GM12878 (cell line): ENCODE data around the gene C1orf185. TPM values are rescaled to one million over a fixed set of nuclear protein-coding genes. Genes with fewer than 3 reads are reported as not detected.

Source experiments
- ATAC-seq: fragments of 200-7000 bp; cut with Tn5 transposase; 3 replicates; pipeline ENCODE4 v1.9.1; 2020; ENCODE audit warnings: mild to moderate bottlenecking, moderate library complexity
- BruUV-seq: library from RNA; stranded (reverse); fragments of 400-500 nt; replicated peaks from 2 replicates; lab custom pipeline; 2021; lab: Mats Ljungman, UMichigan
- CTCF ChIA-PET: fragments of 300-600 bp; sonication (Branson Sonifier 250); formaldehyde crosslinking; extraction: SDS; loops from one replicate; lab custom pipeline; 2021; ENCODE audit warnings: inconsistent platforms; lab: Yijun Ruan, JAX
- POLR2A ChIA-PET: fragments of 350-600 bp; formaldehyde crosslinking; extraction: SDS; loops from one replicate; lab custom pipeline; 2021; ENCODE audit warnings: inconsistent platforms; lab: Charles Lee
- RAD21 ChIA-PET: fragments of 300-600 bp; sonication (Branson Sonifier 250); formaldehyde crosslinking; loops from one replicate; lab custom pipeline; 2023; ENCODE audit warnings: antibody characterized with exemption; ENCODE audit not compliant: unreplicated experiment; lab: Charles Lee
- SMC1A ChIA-PET: fragments of 300-600 bp; sonication (Branson Sonifier 250); formaldehyde crosslinking; loops from one replicate; lab custom pipeline; 2023; ENCODE audit not compliant: unreplicated experiment, uncharacterized antibody; lab: Charles Lee
- DNase-seq: peaks from one replicate; pipeline ENCODE4 v3.0.0-alpha.2; 2011; ENCODE audit warnings: low read depth, low spot score
- FAIRE-seq: peaks from 3 replicates; lab custom pipeline; 2011; peaks lifted over from hg19 to GRCh38; lab: Jason Lieb, UNC
- H2AFZ ChIP-seq: 2 replicates; pipeline ENCODE4 v1.6.0; 2011; ENCODE audit warnings: low read depth, low read length, control low read depth; ENCODE audit not compliant: control insufficient read depth
- H3K27ac ChIP-seq: 2 replicates; pipeline ENCODE4 v1.5.1; 2011; ENCODE audit warnings: control low read depth; ENCODE audit not compliant: control insufficient read depth, insufficient read depth
- H3K27me3 ChIP-seq, 2 experiments: replicated peaks in 1 of 2; 2 replicates each; pipeline versions ENCODE4 v1.6.0 to v1.6.1; 2011; ENCODE audit warnings: low read length in 1 of 2; ENCODE audit not compliant: control insufficient read depth in 2 of 2, insufficient read depth in 2 of 2
- H3K36me3 ChIP-seq, 2 experiments: 2 replicates each; pipeline ENCODE4 v1.5.1; 2011; ENCODE audit warnings: low read length in 1 of 2; ENCODE audit not compliant: control insufficient read depth in 2 of 2, insufficient read depth in 2 of 2
- H3K4me1 ChIP-seq: 2 replicates; pipeline ENCODE4 v1.6.1; 2011; ENCODE audit warnings: mild to moderate bottlenecking, low read length, moderate library complexity, mixed read lengths; ENCODE audit not compliant: control insufficient read depth, insufficient read depth
- H3K4me2 ChIP-seq: 2 replicates; pipeline ENCODE4 v1.6.0; 2011; ENCODE audit warnings: control low read depth; ENCODE audit not compliant: control insufficient read depth, insufficient read depth
- H3K4me3 ChIP-seq: fragments of 200-600 bp; sonication (generic); 2 replicates; pipeline ENCODE4 v1.5.1; 2016
- H3K79me2 ChIP-seq: 2 replicates; pipeline ENCODE4 v1.6.0; 2011; ENCODE audit warnings: low read length; ENCODE audit not compliant: control insufficient read depth, insufficient read depth
- H3K9ac ChIP-seq: 2 replicates; pipeline ENCODE4 v1.8.0; 2011; ENCODE audit warnings: low read length, control low read depth, mixed read lengths; ENCODE audit not compliant: control insufficient read depth, insufficient read depth
- H3K9me3 ChIP-seq: replicated peaks from 3 replicates; pipeline ENCODE4 v1.5.1; 2011; ENCODE audit warnings: mild to moderate bottlenecking, low read length; ENCODE audit not compliant: control insufficient read depth, insufficient read depth
- H4K20me1 ChIP-seq: 2 replicates; pipeline ENCODE4 v1.6.0; 2011; ENCODE audit not compliant: control insufficient read depth, insufficient read depth
- ASH2L ChIP-seq: fragments of 300-600, 200-600 bp; sonication (generic); IDR thresholded peaks from 2 replicates; pipeline ENCODE4 v1.6.1; 2017; ENCODE audit warnings: low read depth, mild to moderate bottlenecking, borderline replicate concordance
- ESRRA ChIP-seq: IDR thresholded peaks from 2 replicates; pipeline ENCODE4 v1.6.1; 2012; ENCODE audit warnings: mild to moderate bottlenecking, low read length, improper control_type of control experiment
- FOS ChIP-seq: IDR thresholded peaks from 3 replicates; pipeline ENCODE4 v1.6.1; 2011; ENCODE audit warnings: borderline replicate concordance; ENCODE audit not compliant: insufficient read length; ENCODE audit errors: extremely low read depth
- JUND ChIP-seq: IDR thresholded peaks from 2 replicates; pipeline ENCODE4 v1.6.1; 2012; ENCODE audit warnings: low read depth, mild to moderate bottlenecking, low read length, improper control_type of control experiment, moderate library complexity
- MEF2B ChIP-seq: fragments of 450-650 bp; IDR thresholded peaks from 2 replicates; pipeline ENCODE4 v1.6.1; 2018; ENCODE audit warnings: mild to moderate bottlenecking, moderate library complexity; ENCODE audit not compliant: partially characterized antibody, poor library complexity, severe bottlenecking
- RELA ChIP-seq: fragments of 450-650 bp; IDR thresholded peaks from 2 replicates; pipeline ENCODE4 v1.8.0; 2014; ENCODE audit warnings: borderline replicate concordance; ENCODE audit not compliant: partially characterized antibody
- RFX5 ChIP-seq: IDR thresholded peaks from 2 replicates; pipeline ENCODE4 v1.6.1; 2011; ENCODE audit warnings: low read depth, low read length, improper control_type of control experiment
- SIN3A ChIP-seq: IDR thresholded peaks from 2 replicates; pipeline ENCODE4 v1.6.1; 2012; ENCODE audit warnings: low read depth, low read length, improper control_type of control experiment
- TARDBP ChIP-seq: IDR thresholded peaks from 2 replicates; pipeline ENCODE4 v1.6.1; 2016; ENCODE audit warnings: borderline replicate concordance
- ZNF207 ChIP-seq: fragments of 450-650 bp; IDR thresholded peaks from 2 replicates; pipeline ENCODE4 v1.6.1; 2014; ENCODE audit warnings: antibody characterized with exemption, mild to moderate bottlenecking, borderline replicate concordance
- WGBS: methylation state at CpG from one replicate; pipeline ENCODE4 v1.1.6; 2016; ENCODE audit warnings: low lambda C conversion rate; ENCODE audit not compliant: insufficient replicate concordance, insufficient coverage; ENCODE audit errors: missing lambda C conversion rate; 5-methylcytosine and 5-hydroxymethylcytosine counted together
- in situ Hi-C: fragments of 300-500 bp; cut with MboI; formaldehyde crosslinking; loops from 9 replicates; pipeline ENCODE4 v1.14.3; 2018; ENCODE audit warnings: mixed read lengths
- intact Hi-C: fragments of 100-400 bp; cut with micrococcal nuclease; formaldehyde crosslinking; loops from one replicate; pipeline ENCODE4 v1.14.2; 2022; ENCODE audit not compliant: unreplicated experiment
- polyA plus RNA-seq, 11 experiments: library from polyadenylated mRNA; depleted of rRNA in 4 of 11; unstranded in 6 of 11; stranded (reverse) in 5 of 11; fragments of >200 nt; fragmentation: Nextera tagmentation in 4 of 11; fragmentation: Illumina TruSeq in 1 of 11; extraction: Ambion mirVana in 4 of 11; extraction: Trizol in 1 of 11; gene quantifications; 1 replicate in 1 of 11; 2 replicates in 10 of 11; pipeline versions ENCODE4 v1.2.1 to v1.2.3, GENCODE V29; 2011 to 2016; ENCODE audit warnings: inconsistent platforms in 2 of 11, missing spikeins in 2 of 11, low read depth in 1 of 11
- total RNA-seq, 4 experiments: library from RNA; depleted of rRNA in 3 of 4; stranded (reverse); fragments of >200 nt in 3 of 4; fragmentation: Illumina TruSeq in 1 of 4; extraction: Trizol in 1 of 4; gene quantifications; 2 replicates each; pipeline versions ENCODE4 v1.2.1 to v1.2.3, GENCODE V29; 2013 to 2021
- TF ChIP-seq, protein P1 (sequence below), 3 experiments: IDR thresholded peaks in 2 of 3; conservative IDR thresholded peaks in 1 of 3; 2 replicates each; pipeline ENCODE4 v1.5.1; 2011; ENCODE audit warnings: low read depth in 3 of 3, low read length in 3 of 3, mild to moderate bottlenecking in 3 of 3, control low read depth in 2 of 3, moderate library complexity in 2 of 3, inconsistent platforms in 1 of 3, mixed read lengths in 1 of 3; ENCODE audit not compliant: control insufficient read depth in 2 of 3, insufficient read depth in 1 of 3; ENCODE audit errors: extremely low read depth in 1 of 3
- TF ChIP-seq, protein P2 (sequence below): IDR thresholded peaks from 2 replicates; pipeline ENCODE4 v1.6.1; 2011; ENCODE audit warnings: low read depth, low read length, improper control_type of control experiment, borderline replicate concordance
- TF ChIP-seq, protein P3 (sequence below): fragments of 450-650 bp; IDR thresholded peaks from 2 replicates; pipeline ENCODE4 v1.6.1; 2014; ENCODE audit warnings: mild to moderate bottlenecking
- TF ChIP-seq, protein P4 (sequence below): fragments of 450-650 bp; formaldehyde crosslinking; IDR thresholded peaks from 2 replicates; pipeline ENCODE4 v1.5.0; 2022; ENCODE audit warnings: mild to moderate bottlenecking, missing genetic modification characterization
- TF ChIP-seq, protein P5 (sequence below): IDR thresholded peaks from 2 replicates; pipeline ENCODE4 v1.6.1; 2012; ENCODE audit warnings: low read depth, low read length, improper control_type of control experiment

C1orf185 gene
- total and polyA plus RNA-seq, 10 of the 15 experiments (the other 5 are each of a cell fraction or from before 2014, with no cell fraction given): 0.40 TPM; not detected in 9

DNA sequence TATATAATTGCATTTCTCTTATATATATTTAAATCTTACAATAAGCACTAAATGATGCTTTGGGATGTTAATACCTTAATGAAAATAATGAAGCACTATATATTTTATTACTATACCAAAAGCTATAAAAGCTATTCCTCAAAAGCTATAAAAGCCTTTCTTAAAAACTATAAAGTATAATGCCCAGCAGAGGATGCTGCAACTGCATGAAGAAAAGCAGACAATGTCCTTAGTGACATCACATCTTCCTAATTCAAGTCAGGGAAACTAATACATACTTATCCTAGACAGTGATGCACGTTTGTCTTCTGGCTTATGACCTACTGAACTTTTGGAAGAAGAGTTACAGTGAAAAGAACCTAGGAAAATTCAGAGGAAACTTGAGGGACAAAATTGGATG lies 13.6 kb upstream of the C1orf185 start (continued):
- TF ChIP-seq, protein P1, sequence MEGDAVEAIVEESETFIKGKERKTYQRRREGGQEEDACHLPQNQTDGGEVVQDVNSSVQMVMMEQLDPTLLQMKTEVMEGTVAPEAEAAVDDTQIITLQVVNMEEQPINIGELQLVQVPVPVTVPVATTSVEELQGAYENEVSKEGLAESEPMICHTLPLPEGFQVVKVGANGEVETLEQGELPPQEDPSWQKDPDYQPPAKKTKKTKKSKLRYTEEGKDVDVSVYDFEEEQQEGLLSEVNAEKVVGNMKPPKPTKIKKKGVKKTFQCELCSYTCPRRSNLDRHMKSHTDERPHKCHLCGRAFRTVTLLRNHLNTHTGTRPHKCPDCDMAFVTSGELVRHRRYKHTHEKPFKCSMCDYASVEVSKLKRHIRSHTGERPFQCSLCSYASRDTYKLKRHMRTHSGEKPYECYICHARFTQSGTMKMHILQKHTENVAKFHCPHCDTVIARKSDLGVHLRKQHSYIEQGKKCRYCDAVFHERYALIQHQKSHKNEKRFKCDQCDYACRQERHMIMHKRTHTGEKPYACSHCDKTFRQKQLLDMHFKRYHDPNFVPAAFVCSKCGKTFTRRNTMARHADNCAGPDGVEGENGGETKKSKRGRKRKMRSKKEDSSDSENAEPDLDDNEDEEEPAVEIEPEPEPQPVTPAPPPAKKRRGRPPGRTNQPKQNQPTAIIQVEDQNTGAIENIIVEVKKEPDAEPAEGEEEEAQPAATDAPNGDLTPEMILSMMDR (IDR thresholded peaks at IDR 0.05 in 2 of 3, conservative IDR thresholded peaks at IDR 0.05 in 1 of 3; ENCODE audit: control insufficient read depth in 2 of 3, extremely low read depth in 1 of 3, insufficient read depth in 1 of 3, low read depth in 3 of 3, low read length in 3 of 3): peak in 2 of 3 experiments; percentile 21 to 47; a peak in 2 of 6 replicates
- TF ChIP-seq MEF2B (no peak), ZNF207 (no peak), FOS (no peak)

DNA sequence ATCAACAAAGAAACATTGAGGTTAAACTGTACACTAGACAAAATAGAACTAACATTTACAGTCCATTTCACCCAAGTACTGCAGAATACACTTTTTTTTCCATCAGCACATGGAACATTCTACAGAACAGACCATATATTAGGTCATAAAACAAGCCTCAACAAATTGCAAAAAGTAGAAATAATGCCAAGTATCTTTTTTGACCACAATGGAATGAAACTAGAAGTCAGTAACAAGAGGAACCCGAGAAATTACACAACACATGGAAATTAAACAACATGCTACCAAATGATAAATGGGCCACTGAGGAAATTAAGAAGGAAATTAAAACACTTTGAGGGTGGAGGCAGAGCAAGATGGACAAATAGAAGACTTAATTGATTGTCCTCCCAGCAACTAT lies 8.4 kb upstream of the C1orf185 start:
- ATAC-seq: no peak
- WGBS: 20% methylated on average over 1 of the region's 1 CpG
- SMC1A ChIA-PET: no interaction called here
- H4K20me1 ChIP-seq: no peaks in the 10 kb centered on the region
- no peak overlapping the region for H3K4me2 ChIP-seq
- H2AFZ ChIP-seq: no peak overlapping the region
- no TSS peak for BruUV-seq
- POLR2A ChIA-PET: no interaction called here
- in situ Hi-C loops: no loop called here
- no peaks in the 10 kb centered on the region for H3K27me3 ChIP-seq
- CTCF ChIA-PET: interaction anchor here (1.2 kb wide), 1 partner anchor 96 kb away, joined by 3 read pairs; no protein-coding TSS in a partner anchor
- DNase-seq: no peak
- H3K4me3 ChIP-seq: no peak overlapping the region
- H3K9me3 ChIP-seq: no peaks in the 10 kb centered on the region; the same call in 1 of the 3 replicates
- FAIRE-seq: no peak
- RAD21 ChIA-PET: no interaction called here
- H3K4me1 ChIP-seq: no peaks in the 10 kb centered on the region
- no peaks in the 10 kb centered on the region for H3K36me3 ChIP-seq
- no peak overlapping the region for H3K27ac ChIP-seq
- intact Hi-C loops: no loop called here
- no peaks in the 10 kb centered on the region for H3K79me2 ChIP-seq
- no peak overlapping the region for H3K9ac ChIP-seq
- TF ChIP-seq RFX5 (no peak), JUND (no peak), ASH2L (no peak), ESRRA (no peak), TARDBP (no peak), SIN3A (no peak), RELA (no peak)
- TF ChIP-seq, protein P2, sequence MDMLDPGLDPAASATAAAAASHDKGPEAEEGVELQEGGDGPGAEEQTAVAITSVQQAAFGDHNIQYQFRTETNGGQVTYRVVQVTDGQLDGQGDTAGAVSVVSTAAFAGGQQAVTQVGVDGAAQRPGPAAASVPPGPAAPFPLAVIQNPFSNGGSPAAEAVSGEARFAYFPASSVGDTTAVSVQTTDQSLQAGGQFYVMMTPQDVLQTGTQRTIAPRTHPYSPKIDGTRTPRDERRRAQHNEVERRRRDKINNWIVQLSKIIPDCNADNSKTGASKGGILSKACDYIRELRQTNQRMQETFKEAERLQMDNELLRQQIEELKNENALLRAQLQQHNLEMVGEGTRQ: no peak
- TF ChIP-seq, protein P3, sequence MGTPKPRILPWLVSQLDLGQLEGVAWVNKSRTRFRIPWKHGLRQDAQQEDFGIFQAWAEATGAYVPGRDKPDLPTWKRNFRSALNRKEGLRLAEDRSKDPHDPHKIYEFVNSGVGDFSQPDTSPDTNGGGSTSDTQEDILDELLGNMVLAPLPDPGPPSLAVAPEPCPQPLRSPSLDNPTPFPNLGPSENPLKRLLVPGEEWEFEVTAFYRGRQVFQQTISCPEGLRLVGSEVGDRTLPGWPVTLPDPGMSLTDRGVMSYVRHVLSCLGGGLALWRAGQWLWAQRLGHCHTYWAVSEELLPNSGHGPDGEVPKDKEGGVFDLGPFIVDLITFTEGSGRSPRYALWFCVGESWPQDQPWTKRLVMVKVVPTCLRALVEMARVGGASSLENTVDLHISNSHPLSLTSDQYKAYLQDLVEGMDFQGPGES: no peak
- TF ChIP-seq, protein P4, sequence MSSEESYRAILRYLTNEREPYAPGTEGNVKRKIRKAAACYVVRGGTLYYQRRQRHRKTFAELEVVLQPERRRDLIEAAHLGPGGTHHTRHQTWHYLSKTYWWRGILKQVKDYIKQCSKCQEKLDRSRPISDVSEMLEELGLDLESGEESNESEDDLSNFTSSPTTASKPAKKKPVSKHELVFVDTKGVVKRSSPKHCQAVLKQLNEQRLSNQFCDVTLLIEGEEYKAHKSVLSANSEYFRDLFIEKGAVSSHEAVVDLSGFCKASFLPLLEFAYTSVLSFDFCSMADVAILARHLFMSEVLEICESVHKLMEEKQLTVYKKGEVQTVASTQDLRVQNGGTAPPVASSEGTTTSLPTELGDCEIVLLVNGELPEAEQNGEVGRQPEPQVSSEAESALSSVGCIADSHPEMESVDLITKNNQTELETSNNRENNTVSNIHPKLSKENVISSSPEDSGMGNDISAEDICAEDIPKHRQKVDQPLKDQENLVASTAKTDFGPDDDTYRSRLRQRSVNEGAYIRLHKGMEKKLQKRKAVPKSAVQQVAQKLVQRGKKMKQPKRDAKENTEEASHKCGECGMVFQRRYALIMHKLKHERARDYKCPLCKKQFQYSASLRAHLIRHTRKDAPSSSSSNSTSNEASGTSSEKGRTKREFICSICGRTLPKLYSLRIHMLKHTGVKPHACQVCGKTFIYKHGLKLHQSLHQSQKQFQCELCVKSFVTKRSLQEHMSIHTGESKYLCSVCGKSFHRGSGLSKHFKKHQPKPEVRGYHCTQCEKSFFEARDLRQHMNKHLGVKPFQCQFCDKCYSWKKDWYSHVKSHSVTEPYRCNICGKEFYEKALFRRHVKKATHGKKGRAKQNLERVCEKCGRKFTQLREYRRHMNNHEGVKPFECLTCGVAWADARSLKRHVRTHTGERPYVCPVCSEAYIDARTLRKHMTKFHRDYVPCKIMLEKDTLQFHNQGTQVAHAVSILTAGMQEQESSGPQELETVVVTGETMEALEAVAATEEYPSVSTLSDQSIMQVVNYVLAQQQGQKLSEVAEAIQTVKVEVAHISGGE: no peak
- TF ChIP-seq, protein P5, sequence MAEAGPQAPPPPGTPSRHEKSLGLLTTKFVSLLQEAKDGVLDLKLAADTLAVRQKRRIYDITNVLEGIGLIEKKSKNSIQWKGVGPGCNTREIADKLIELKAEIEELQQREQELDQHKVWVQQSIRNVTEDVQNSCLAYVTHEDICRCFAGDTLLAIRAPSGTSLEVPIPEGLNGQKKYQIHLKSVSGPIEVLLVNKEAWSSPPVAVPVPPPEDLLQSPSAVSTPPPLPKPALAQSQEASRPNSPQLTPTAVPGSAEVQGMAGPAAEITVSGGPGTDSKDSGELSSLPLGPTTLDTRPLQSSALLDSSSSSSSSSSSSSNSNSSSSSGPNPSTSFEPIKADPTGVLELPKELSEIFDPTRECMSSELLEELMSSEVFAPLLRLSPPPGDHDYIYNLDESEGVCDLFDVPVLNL: no peak
